ENCODE measurements around the gene PARP16. TPM values are rescaled to one million over a fixed set of nuclear protein-coding genes. Genes with fewer than 3 reads are reported as not detected.

PARP16 gene
- total and polyA plus RNA-seq, 2 experiments from 2014 or later, result 3.6 to 4.1 TPM

DNA sequence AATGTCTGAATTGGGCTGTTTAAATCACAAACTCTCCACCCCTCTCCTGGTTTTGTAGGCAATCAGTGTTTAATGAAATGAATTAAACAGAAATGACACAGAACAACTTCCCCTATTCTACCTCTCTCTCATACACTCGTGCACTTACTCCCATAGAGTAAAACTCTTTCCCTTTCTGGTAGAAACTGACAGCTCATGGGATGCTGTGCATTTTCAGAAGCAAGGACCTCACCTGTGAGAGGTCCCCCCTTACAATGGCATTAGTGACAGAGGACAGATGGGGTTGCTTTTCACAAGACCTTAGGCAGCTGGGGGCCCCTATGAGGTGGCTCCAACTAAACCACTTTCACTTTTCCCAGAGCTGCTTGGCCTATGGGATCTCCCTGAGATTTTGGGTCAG is 31.9 kb downstream of the PARP16 start:
- TF ChIP-seq ZNF114 (CRISPR knock-in tag; IDR thresholded peaks at IDR 0.05) (no peak), NANOG (IDR thresholded peaks at IDR 0.05; ENCODE audit: borderline replicate concordance) (no peak), STAT1 (IDR thresholded peaks at IDR 0.05; ENCODE audit: unreplicated experiment) (no peak), JUNB (IDR thresholded peaks at IDR 0.05; ENCODE audit: unreplicated experiment) (no peak), CREB1 (CRISPR knock-in tag; IDR thresholded peaks at IDR 0.05; ENCODE audit: low read depth) (no peak), CTCF (conservative IDR thresholded peaks at IDR 0.05; ENCODE audit: low read depth in 2 of 2) (no peak), EZH2phosphoT487 (IDR thresholded peaks at IDR 0.05; ENCODE audit: unreplicated experiment) (no peak), EZH2 (IDR thresholded peaks at IDR 0.05; ENCODE audit: low read depth, unreplicated experiment) (no peak), ZNF462 (CRISPR knock-in tag; IDR thresholded peaks at IDR 0.05) (no peak), POLR2AphosphoS5 (IDR thresholded peaks at IDR 0.05; ENCODE audit: low read depth) (no peak), ZNF331 (CRISPR knock-in tag; IDR thresholded peaks at IDR 0.05; ENCODE audit: low read depth) (no peak)
- TF ChIP-seq, protein P1, sequence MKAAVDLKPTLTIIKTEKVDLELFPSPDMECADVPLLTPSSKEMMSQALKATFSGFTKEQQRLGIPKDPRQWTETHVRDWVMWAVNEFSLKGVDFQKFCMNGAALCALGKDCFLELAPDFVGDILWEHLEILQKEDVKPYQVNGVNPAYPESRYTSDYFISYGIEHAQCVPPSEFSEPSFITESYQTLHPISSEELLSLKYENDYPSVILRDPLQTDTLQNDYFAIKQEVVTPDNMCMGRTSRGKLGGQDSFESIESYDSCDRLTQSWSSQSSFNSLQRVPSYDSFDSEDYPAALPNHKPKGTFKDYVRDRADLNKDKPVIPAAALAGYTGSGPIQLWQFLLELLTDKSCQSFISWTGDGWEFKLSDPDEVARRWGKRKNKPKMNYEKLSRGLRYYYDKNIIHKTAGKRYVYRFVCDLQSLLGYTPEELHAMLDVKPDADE (IDR thresholded peaks at IDR 0.05), result no peak
- TF ChIP-seq, protein P2, sequence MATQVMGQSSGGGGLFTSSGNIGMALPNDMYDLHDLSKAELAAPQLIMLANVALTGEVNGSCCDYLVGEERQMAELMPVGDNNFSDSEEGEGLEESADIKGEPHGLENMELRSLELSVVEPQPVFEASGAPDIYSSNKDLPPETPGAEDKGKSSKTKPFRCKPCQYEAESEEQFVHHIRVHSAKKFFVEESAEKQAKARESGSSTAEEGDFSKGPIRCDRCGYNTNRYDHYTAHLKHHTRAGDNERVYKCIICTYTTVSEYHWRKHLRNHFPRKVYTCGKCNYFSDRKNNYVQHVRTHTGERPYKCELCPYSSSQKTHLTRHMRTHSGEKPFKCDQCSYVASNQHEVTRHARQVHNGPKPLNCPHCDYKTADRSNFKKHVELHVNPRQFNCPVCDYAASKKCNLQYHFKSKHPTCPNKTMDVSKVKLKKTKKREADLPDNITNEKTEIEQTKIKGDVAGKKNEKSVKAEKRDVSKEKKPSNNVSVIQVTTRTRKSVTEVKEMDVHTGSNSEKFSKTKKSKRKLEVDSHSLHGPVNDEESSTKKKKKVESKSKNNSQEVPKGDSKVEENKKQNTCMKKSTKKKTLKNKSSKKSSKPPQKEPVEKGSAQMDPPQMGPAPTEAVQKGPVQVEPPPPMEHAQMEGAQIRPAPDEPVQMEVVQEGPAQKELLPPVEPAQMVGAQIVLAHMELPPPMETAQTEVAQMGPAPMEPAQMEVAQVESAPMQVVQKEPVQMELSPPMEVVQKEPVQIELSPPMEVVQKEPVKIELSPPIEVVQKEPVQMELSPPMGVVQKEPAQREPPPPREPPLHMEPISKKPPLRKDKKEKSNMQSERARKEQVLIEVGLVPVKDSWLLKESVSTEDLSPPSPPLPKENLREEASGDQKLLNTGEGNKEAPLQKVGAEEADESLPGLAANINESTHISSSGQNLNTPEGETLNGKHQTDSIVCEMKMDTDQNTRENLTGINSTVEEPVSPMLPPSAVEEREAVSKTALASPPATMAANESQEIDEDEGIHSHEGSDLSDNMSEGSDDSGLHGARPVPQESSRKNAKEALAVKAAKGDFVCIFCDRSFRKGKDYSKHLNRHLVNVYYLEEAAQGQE (IDR thresholded peaks at IDR 0.05; ENCODE audit: unreplicated experiment), result no peak
- H3K27ac Mint-ChIP-seq, result no peak overlapping the region
- H3K4me3 ChIP-seq, result no peak overlapping the region
- no peaks in the 10 kb centered on the region for H3K4me1 ChIP-seq (ENCODE audit: insufficient read depth)
- H3K36me3 Mint-ChIP-seq (ENCODE audit: low read depth), result no peaks in the 10 kb centered on the region
- 0 out of 3 replicates have a peak, but pooled peaks cover 2% of the 10 kb centered on the region for H3K4me1 Mint-ChIP-seq
- no peaks in the 10 kb centered on the region for H3F3A ChIP-seq (replicated peaks; ENCODE audit: low read depth)
- no peak for ATAC-seq
- no peaks in the 10 kb centered on the region for H3K27me3 Mint-ChIP-seq (ENCODE audit: insufficient read depth, low read depth, poor library complexity)
- H3K9me3 Mint-ChIP-seq, result no peaks in the 10 kb centered on the region
- no peaks in the 10 kb centered on the region for H3K36me3 ChIP-seq (ENCODE audit: insufficient read depth)
- no peak overlapping the region for H3K4me2 ChIP-seq
- no peak overlapping the region for H2AFZ ChIP-seq
- no peaks in the 10 kb centered on the region for H4K20me1 ChIP-seq (replicated peaks; ENCODE audit: insufficient read depth)
- H3K9me2 ChIP-seq (ENCODE audit: insufficient read depth), result no peaks in the 10 kb centered on the region
- no peak for DNase-seq (ENCODE audit: low spot score)
- H3K4me3 Mint-ChIP-seq, result no peak overlapping the region
- no peaks in the 10 kb centered on the region for H3K79me2 ChIP-seq (replicated peaks; ENCODE audit: insufficient read depth)
- H3K27me3 ChIP-seq (ENCODE audit: insufficient read depth), result no peaks in the 10 kb centered on the region
- H3K27ac ChIP-seq (ENCODE audit: low read depth), result no peak overlapping the region
